HPDE6-E6E7 (cell line): ENCODE results near the gene HLA-DQB1.
"Not testable (repeated sequence)": the region's sequence is repeated elsewhere in the genome, so short reads cannot be mapped to it uniquely, and the experiment has no call there.

Source experiments
- DNase-seq: peaks from one replicate; pipeline ENCODE4 v3.0.0; 2011; ENCODE audit warnings: missing footprints; ENCODE audit errors: extremely low spot score

Gene HLA-DQB1

DNA sequence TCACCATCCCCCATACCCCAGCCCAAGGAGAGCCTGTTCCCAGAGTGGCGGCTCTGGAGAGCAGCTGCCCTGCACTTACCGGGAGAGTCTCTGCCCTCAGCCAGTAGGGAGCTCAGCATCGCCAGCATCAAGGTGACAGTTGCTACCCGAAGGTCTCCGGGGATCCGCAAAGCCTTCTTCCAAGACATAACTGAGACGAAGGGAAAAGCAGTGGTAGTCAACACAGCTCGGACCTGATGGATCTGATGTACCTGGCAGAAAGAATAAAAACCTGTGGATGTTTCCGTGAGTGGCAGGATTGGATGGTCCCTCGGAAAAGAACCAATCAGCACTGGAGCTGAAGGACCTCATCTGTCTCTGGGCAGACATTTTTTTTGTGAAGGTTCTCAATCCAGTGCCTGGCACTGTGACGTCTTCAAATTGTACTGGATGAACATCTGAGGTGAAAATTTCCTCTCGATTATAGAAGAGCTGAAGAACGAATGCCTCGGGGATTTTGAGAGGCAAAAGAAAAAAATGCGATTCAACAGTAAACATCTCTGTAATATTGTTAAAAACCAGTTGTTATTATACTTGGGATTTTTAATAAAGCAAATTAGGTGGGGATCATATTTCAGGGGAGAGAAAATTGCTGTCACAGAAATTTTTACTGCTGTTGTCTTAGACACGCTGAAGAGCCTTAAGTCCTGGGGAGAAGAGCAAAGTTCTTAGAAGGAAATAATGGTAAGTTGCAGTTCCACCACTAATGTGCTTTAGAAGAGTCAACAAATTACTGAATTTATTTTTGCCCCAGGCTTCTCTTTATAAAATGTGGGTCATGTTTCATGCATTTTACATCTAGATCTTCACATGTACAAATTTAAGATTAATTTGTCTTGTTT lies at the start of gene HLA-DQB1:
Gene HLA-DQB1, minus strand, starts transcription at position 238 of the 881 bp plus-strand sequence. Its CDS starts 50 bp downstream, at position 188.
- DNase-seq, result no peak

DNA sequence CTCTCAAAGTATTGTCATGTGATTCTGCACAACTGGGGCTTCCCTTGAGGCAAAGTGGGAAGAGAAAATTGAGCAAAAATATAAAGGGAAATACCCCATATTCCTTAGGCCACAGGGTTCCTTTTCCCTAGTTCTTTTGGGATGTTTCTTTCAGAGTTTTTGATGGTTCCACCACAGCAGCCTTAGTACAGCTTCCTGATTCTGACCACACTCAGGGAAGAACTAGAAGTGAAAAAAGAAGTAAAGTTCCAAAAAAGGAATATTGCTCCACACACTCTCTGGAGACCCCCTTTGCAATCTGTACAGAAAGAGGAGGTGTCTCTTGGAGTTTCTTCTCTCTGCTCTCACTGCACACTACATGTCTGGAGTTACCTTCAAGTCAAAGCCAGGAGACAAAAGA lies 46.8 kb upstream of the HLA-DQB1 start:
- no peak for DNase-seq

DNA sequence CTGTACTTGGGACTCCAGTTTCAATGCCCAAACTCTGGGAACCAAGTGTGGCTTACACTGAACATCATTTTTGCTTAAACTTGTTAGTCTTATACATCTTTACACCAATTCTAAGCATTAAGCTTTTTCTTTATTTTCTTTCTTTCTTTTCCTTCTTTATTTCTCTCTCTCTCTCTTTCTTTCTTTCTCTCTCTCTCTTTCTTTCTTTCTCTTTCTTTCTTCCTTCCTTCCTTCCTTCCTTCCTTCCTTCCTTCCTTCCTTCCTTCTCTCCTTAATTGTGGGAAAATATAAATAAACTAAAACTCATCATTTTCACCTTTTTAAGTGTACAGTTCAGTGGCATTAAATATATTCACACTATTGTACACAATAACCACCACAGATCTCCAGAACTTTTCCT lies 43.2 kb upstream of the HLA-DQB1 start:
- no peak for DNase-seq

DNA sequence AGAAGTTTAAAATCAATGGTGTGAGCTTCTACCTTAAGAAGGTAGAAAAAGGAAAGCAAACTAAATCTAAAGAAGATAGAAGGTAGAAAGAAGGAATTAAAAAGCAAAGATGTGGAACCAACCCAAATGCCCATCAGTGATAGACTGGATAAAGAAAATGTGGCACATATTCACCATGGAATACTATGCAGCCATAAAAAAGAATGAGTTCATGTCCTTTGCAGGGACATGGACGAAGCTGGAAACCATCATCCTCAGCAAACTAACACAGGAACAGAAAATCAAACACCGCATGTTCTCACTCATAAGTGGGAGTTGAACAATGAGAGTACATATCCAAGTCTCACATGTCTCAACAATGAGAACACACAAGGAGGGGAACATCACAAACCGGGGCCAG lies 38.7 kb upstream of the HLA-DQB1 start:
- DNase-seq, result not testable (repeated sequence)

DNA sequence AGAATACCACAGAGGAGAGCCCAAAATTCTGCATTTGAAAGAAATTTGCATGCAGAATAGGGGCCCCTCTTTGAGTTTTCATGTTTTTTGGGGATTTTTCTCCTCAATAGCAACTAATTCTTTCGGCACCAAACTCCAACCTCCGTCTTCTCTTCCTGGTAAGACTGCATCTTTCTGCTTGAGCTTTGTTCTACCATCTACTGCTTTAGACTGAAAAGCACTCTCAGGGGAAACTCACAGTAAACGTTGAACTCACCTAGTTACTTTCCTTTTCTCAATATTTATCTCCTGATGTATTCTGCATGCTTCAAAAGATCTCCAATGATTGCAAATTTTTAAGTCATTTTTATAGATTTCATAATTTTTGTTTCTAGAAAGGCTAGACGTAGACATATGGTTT lies 36.9 kb upstream of the HLA-DQB1 start:
- DNase-seq, result no peak

DNA sequence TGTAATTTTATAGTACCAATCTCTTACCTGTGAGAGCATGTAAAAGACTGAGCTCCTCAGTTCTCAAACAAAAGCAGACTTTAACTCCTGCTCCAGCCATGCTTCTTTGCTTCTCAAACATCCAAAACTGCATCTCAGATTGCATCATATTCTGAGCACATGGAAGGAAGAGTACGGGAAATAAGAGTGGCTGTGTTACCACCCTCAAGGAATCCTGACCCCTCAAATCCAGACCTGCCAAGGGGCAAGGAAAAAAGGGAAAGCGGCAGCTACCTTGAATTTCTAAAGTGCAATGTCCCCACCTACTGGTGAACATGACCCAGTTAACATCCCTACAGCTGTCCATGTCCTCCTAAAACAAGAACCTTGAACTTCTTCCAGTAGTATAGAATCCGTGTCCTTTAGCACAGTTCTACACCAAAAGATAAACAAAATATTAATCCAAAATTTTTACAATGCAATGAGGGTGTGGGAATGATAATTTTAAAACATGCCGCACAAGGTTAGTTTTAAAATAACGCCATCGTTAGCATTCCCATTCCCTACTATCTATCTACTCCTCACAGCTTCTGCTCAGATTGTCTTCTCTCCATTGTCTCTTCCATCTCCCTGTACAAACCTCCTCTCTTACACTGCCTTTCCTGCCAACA lies 34.1 kb upstream of the HLA-DQB1 start:
- DNase-seq, result peak; percentile 23

DNA sequence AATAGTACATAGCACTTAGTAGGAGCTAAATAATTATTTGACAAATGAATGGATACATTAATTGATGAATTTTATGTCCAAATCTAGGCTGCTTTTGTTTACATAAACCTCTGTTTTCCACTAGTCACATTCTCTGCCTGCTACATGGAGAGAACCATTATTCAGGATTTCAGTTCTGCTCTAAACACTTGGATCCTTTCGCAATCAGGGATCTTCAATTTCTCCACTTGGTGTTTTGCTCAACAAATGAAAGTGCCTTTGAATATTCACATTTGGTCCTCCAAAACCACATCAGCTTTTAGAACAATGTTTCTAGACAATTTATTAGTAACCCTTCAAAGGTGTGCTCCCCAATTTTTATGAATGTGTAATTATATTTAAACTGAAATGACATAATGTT lies 30.6 kb upstream of the HLA-DQB1 start:
- no peak for DNase-seq

DNA sequence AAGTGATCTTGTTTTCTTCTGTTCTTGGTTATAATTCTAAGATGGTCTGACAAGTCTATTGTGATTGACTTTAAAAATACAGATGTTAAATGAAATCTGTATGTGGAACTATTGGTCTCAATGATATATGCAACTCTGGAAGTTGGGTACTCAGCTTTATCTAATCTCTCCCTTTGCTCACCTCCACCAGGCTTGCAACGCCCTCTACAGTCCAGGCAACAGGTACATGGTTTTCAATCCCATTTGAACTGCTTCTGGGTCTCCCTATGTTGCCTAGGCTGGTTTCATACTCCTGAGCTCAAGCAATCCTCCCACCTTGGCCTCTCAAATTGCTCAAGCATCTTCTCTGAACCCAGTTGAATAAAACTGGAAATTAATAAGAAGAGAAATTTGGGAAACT lies 25.6 kb upstream of the HLA-DQB1 start:
- peak; percentile 15 for DNase-seq

DNA sequence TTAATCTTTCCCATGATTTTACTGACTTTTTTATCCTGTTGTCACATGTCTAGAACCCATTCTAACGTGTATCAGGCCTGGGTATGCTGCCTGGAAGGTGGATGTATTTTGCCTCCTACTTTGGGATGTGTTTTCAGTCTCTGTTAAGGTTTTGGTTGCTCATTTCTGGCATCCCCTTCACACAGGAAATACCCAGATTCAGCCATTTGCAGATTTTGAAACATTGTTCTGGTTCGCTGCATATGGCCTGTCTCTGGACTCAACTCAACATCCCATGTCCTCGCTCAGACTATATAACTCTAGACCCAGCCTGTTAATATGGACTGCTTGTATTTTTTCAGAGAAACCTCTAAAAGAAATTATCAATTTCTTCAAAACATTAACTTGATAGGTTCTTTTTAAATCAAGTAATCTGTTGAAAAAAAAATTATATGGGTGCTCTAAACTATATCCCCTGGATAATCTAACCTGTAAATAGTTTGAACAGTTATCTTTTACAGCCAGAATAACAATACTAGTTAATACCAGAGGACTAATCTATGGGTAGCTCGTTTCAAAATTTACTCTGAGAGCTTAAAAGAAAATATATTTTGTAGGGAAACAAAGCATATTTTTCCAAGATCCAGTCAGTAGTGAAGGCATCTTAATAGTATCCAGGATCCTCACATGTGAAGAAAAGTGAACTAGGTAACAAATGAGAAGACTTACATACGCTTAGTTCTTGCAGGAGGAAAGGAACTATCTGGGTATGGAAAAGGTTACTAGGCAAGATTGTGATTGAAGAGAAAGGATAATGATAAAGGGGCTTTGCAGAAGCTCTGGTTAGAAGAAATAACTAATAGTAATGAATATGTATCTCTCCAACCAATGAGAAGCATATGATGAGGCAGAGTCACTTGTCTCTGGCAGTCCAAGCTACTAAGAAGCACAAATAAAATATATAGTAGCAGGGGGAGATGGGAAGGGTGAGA lies 23.4 kb upstream of the HLA-DQB1 start:
- no peak for DNase-seq

DNA sequence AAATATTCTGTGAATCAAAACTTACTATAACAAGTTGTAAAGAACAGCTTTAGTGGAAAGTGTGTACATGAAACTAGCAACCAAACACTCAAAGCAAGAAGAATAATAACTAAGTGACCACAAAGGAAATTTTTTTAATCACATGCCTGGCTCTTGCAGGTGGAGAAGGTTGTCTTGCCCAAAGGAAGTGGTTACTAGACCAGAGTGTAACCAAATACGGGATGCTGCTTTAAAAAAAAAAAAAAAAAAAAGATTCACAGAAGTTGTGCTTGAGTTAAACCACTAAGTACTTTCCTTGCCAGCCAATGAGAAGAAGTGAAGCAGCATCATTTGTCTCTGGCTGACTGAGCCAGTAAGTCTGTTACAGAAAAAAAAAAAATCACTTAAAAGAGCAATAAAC lies 19.1 kb upstream of the HLA-DQB1 start:
- DNase-seq, result no peak

DNA sequence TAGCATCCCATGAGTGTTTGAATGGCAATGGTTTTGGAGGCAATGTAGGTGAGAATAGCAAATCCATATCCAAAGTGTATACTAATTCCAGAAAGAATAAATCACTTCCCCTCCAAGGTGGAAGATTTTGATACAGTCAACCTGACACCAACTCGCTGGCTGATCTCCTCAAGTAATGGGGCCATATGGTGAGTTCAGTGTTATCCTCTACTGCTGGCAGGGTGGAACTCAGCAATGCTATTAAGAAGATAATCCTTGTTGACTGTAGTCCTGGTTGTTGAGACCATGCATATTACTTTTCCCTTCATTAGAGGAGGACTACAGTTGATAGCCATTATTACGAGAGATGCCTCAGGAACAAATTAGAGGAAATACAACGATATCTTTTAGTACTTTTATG lies 17.8 kb upstream of the HLA-DQB1 start:
- DNase-seq, result no peak

DNA sequence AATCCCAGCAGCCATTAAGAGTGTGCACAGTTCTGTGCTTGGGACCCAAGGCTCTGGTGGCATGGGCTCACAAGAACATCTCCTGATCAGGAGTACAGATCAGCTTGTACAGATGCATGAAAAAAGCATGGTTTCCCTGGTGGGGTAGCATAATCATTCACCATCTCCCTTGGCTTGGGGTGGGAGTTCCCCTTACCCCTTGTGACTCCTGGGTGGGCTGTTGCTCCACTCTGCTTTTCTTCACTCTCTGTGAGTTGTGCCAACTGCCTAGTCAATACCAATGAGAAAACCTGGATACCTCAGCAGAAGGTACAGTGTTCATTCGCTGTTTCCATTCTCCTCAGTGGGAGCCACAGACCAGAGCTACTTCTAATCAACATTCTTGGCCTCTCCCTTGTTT lies 13.6 kb upstream of the HLA-DQB1 start:
- DNase-seq, result no peak

DNA sequence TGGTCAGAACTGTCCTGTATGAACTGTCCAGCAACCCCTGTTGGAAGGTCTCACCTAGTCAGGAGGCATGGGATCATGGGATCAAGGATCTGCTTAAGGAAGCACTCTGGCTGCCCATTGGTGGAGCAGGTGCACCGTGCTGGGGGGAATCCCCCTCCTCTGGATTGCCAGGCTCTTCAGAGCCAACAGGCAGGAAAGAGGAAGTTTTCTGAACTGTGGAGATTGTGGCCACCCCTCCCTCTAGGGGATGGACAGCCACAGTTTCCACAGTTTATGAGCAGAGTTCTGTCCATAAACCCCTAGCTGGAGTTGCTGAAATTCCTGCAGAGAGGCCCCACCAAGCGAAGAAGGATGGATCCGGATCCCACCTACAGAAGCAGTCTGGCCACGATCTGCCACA lies 13.0 kb upstream of the HLA-DQB1 start:
- no peak for DNase-seq

DNA sequence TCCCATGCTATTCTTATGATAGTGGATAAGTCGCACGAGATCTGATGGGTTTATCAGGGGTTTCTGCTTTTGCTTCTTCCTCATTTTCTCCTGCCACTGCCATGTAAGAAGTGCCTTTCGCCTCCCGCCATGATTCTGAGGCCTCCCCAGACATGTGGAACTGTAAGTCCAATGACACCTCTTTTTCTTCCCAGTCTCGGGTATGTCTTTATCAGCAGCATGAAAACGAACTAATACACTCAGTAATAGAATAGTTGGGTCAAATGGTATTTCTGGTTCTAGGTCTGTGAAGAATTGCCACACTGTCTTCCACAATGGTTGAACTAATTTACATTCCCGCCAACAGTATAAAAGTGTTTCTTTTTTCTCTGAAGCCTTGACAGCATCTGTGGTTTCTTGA lies 7.7 kb upstream of the HLA-DQB1 start:
- not testable (repeated sequence) for DNase-seq

DNA sequence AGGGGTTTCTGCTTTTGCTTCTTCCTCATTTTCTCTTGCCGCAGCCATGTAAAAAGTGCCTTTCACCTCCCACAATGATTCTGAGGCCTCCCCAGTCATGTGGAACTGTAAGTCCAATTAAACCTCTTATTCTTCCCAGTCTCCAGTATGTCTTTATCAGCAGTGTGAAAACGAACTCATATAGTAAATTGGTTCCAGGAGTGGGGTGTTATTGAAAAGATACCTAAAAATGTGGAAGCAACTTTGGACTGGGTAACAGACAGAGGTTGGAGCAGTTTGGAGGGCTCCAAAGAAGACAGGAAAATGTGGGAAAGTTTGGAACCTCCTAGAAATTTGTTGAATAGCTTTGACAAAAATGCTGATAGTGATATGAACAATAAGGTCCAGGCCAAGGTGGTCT lies 5.5 kb upstream of the HLA-DQB1 start:
- DNase-seq, result not testable (repeated sequence)

DNA sequence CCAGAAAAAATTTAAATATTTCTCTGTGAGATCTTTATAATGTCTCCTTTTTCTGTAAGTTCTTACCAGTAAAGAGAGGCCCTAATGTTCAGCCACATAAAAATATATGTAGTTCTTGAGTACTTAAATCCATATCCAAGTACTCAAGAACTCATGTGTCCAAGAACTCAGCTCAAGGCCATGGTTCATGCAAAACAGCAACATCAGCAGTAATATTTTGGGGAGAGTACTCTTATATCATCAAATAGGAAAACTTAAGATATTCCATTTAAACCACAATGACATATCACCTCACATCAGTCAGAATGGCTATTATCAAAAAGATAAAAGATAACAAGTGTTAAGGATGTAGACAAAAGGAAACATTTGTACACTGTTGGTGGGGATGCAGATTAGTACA lies 3.4 kb upstream of the HLA-DQB1 start:
- no peak for DNase-seq

DNA sequence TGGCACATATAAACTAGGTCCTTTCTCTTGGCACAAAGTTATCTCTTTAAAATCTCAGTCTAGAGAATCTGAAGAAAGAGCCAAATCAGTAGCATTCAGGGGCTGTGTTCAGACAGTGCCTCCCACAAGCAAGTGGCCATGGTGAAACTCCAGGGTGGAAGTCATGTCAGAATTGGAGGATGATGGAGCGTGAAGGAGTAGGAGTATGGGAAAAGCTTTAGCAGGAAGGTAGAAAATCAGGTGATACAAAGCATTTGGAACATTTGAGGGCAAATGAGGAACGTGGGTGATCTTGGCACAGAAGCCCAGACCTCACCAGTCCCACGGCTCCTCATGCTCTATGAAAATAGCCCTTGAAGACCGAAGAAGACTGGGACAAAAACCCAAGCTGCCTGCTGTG lies 2.8 kb upstream of the HLA-DQB1 start:
- no peak for DNase-seq

DNA sequence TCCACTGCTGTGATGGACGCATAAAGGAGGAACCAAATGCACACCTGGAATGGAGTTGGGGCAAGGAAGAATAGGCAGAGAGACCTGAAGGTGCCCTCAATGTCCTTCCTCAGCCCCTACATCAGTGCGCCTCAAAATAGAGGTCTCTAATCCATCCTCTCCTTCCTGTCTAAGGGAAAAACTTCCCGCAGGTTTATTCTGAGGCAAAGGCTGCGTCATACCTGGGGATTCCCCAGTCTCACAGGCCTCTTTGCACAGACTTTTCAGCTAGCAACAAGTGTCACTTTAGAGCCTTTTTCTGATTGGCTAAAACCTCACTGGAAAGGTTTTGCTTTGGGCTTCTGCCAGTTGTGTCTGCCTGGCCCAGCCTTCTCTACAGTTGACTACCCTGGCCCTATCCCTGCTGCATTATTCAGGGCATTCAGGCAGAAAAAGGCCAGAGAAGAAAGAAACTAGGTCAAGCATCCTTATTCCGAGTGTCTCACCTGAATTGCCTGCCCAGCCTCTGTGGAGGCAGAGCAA lies 1.8 kb upstream of the HLA-DQB1 start:
- DNase-seq, result peak; percentile 22

DNA sequence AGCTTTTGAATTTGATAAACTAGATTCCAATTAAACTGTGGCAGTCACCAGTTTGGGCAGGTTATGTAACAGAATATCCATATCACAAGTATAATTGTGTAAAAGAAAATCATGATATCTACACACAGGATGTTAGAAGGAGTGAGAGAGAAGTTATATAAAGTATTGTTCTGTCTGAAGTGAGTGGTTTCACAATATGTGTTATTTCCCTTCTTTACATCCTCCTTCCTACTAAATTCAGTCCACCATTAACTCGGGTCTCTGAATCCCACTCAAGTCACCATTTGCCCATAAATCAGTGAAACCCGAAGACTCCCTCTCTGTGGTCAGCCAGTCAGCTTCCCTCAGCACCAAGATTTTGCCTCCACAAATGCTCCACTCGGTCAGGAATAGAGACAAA lies 796 bp downstream of the HLA-DQB1 start:
- DNase-seq, result no peak

DNA sequence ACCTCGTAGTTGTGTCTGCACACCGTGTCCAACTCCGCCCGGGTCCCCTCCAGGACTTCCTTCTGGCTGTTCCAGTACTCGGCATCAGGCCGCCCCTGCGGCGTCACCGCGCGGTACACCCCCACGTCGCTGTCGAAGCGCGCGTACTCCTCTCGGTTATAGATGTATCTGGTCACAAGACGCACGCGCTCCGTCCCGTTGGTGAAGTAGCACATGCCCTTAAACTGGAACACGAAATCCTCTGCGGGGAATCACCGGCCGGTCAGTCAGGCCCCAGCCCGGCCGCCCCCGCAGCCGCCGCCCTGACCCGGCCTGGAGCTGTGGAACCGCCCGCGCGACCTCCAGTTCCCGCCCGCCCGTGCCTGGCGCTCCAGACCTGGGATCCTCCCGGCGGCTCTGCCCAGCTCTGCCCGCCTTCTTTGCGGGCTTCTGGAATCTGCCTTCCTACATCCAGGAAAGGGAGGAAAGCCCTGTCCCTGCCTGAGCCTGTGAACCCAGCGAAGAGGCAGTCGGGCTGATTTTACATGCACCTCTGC lies 1.6 kb downstream of the HLA-DQB1 start:
- DNase-seq, result no peak

DNA sequence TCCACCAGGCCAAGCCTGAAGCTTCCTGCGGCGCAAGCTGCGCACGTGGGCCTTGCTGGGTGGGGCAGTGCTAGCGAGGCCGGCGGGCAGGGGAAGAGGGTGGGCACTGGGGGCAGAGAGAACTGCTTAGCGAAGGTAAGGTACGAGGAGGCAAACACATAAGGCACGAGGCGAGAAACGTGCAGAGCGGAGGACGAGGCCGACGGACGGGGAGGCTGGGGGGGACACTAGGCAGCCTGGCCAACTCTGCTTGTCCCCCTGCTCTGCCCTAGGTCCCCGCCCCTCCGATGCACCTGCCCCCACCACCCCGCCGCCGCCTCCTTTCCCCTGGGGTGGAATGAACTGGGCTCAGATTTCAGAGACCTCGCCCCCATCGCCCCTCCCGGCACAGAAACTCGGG lies 2.1 kb downstream of the HLA-DQB1 start:
- no peak for DNase-seq

DNA sequence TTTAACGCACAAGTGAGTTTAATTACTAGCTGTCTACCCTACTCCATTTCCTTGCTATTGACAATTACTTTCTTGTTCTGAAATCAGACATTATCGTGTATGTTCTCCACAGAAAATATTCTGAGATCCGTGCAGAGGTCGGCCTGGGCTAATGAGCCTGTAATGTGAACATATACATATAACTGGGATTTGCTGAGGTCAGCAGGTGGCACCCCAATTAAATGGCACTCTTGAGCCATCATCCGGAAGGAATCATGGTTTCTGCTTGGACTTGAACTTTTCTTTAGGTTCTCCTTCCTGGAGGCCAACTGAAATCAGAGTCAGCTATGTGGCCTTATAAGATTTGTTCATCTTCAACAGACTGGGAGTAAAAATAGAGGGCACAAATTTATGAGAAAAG lies 3.6 kb downstream of the HLA-DQB1 start:
- DNase-seq, result no peak
